ENCODE results near the gene COPS3.

DNA sequence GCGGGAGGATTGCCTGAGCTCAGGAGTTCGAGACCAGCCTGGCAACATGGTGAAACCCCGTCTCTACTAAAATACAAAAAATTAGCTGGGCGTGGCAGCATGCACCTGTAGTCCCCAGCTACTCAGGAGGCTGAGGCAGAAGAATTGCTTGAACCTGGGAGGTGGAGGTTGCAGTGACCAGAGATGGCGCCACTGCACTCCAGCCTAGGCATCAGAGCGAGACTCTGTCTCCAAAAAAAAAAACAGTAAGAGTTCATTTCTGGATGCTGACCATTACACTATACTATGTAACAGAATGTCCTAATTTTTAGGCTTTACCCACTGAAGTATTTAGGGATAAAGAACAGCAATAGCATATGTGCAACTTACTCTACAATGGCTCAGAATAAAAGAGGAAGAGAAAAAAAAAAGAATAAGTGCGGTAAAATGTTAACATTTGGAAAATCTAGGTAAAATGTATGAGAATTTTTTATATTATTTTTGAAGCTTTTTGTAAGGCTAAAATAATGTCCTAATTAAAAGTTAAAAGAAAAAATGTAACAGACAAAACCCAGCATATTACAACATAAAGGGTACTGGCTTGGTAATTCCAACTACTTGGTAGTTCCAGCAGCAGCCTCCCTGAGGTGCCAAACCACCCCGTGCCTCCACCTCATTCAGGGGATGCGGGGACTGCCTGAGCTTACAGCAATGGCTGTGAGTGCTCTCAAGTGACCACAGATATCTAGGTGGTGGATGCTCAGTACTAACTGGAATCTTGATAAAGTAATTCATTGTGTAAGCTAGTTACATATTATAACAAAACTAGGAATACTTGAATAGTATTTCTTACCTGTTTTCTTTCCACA lies 10.9 kb downstream of the COPS3 start:
- TF ChIP-seq, protein P1, sequence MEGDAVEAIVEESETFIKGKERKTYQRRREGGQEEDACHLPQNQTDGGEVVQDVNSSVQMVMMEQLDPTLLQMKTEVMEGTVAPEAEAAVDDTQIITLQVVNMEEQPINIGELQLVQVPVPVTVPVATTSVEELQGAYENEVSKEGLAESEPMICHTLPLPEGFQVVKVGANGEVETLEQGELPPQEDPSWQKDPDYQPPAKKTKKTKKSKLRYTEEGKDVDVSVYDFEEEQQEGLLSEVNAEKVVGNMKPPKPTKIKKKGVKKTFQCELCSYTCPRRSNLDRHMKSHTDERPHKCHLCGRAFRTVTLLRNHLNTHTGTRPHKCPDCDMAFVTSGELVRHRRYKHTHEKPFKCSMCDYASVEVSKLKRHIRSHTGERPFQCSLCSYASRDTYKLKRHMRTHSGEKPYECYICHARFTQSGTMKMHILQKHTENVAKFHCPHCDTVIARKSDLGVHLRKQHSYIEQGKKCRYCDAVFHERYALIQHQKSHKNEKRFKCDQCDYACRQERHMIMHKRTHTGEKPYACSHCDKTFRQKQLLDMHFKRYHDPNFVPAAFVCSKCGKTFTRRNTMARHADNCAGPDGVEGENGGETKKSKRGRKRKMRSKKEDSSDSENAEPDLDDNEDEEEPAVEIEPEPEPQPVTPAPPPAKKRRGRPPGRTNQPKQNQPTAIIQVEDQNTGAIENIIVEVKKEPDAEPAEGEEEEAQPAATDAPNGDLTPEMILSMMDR (IDR thresholded peaks at IDR 0.05), result no peak
- TF ChIP-seq POLR2A (IDR thresholded peaks at IDR 0.05), result no peak
